HG03565 (cell line): ENCODE results near the gene LINGO1.

Experiments
- ATAC-seq: cut with Tn5 transposase; IDR thresholded peaks from one replicate; pipeline ENCODE4 v1.9.1; 2021; ENCODE audit warnings: mild to moderate bottlenecking, moderate library complexity; ENCODE audit not compliant: unreplicated experiment

LINGO1 gene

DNA sequence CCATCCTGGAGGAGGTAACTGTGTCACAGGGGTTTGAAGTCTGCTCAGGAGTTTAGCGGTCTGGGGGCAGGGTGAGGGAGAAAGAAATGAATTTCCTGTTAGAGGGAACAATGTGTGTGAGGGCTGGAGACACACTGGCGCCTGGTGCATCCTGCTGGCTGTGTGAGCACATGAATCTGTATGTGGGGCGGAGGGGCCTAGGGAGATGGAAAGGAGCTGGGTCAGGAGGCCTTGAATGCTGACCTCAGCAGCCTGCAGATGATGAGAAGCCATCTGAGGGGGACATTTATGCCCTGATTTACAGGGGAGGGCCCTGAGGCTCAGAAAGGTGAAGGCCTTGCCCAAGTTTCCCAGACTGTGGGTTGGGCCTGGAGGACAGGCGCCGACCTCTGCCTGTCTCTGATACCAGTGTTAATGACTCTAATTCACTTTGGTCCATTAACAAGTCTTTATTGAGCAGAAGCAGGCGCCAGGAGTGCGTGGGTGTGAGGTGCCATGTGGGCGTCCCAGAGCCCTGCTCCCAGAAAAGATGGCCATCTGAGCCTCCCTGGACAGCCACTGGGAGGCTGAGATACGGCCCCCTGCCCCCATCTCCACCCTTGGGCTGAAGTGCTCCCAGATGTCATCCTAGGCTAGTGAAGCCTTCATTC lies 34.8 kb downstream of the LINGO1 start:
- ATAC-seq: no peak

DNA sequence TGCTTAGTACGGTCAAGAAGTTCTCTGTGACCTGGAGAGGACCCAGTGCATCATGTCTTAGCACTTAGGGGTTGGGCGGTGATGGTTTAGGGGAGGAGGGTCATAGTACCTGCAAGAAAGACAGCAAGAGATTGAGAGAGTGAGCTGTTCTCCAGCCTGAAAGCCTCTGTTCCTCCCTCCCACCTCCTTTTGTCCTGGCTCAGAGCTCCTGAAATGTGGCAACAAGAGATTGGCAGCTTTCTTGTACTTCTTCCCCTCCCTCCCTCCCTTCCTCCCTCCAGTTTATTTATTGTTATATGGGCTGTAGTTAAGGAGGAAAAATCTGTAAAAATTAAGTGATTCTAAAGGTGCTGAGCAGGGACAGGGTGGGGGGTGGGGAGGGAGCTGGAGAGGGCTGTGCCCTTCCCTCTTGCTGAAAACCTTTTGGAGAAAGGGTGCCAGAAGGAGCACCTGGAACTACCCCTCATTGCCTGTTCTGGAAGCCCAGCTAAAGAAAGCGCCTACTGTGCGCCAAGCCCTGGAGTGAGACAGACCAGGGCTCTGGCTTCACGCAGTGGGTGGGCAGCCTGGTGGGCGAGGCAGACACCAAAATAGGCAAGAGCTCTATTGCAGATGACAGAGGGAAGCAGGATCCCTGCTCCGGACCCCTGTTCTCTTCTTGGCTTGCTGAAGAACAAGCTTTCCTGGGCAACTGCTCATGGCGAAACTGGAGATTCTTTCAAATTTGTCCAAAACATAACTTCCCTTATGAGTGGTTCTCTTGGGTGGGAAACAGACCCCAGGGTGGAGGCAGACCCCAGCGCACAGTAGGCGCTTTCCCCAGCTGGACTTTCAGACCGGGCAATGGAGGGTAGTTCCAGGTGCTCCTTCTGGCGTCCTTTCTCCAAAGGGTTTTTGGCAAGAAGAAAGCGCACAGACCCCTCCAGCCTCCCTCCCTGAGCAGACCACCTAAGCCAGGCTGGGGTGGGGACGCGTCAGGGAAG lies 35.6 kb downstream of the LINGO1 start:
- ATAC-seq: no peak

DNA sequence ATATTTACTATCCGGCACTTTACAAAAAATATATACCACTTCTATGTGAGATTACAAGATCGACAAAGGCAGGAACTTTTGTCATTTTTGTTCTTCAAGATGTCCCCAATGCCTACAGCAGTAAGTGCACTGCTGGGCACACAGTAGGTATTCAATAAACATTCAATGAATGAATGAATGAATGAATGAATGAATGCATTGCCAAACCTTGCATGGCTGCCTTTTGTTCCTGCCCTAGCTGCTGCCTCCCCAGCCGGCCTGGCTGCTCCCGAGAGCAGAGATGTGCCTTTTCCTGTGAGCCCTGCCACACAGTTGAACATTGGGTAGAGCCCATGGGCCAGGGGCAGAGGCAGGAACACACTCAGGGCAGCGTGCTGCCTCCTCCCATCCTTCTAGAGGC lies 37.5 kb downstream of the LINGO1 start:
- ATAC-seq: no peak

DNA sequence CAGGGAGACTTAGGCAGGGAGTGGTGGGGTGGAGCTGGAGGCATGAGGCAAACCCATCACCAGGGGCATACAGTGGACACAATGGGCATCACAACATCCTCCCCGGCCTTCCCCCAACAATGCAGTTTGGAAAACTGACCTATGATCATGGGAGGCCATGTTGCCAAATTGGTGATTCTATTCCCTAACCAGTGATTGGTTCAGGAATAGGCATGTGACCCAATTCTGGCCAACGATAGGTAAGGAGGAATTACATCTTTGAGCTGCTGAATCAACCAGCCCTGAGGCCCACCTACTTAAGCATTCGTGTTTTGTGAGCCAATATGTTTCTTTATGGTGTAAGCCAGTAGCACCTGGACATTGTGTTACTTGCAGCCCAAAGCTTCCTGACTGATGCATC lies 40.0 kb downstream of the LINGO1 start:
- ATAC-seq: no peak

DNA sequence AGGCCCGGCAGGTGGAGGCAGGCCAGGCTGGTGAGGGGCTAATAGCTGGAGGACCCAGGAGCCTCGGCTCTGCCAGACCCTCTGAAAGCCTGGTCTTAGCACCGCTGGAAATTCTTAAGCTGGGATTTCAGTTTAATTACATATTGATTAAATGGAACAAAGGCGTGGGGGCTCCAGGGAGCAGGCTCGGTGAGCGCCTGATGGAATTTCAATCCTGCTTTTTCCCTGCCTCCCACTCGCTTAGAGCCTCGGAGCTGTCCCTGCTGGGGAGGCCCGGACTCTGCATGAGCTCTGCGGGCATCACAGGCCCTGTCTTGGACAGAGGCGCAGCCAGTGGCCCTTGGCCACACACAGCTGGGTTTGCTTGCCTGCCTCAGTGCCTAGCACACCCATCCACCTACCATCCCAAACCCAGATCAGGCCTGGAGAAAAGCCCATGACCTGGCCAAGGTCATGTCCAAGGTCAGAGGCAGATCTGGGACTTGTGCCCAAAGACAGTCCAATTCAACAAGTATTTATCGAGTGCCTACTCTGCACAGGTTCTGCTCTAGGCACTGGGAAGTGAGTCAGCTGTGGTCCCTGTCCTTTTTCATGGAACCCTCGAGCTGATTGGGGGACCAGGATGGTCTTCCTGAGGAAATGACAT lies 40.6 kb downstream of the LINGO1 start:
- ATAC-seq: no peak

DNA sequence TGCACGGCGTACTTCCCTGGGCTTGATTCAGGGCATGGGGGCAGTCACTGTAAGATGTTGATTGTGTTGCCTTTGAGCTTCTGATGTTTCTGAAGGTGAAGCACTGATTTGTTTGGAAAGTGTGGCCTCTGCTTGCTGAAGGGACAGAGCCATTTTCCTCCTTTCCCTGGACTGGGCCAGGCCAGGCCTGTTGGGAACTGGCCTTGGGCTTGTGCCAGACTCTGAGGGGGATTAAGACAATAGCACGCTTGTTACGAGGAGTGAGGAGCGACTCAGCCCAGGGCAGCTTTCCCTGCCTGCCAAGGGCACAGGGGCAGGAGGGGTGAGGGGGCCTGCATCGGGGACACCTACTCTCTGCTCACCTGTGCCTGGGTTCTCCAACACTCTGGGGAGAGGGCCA lies 42.9 kb downstream of the LINGO1 start:
- ATAC-seq: no peak

DNA sequence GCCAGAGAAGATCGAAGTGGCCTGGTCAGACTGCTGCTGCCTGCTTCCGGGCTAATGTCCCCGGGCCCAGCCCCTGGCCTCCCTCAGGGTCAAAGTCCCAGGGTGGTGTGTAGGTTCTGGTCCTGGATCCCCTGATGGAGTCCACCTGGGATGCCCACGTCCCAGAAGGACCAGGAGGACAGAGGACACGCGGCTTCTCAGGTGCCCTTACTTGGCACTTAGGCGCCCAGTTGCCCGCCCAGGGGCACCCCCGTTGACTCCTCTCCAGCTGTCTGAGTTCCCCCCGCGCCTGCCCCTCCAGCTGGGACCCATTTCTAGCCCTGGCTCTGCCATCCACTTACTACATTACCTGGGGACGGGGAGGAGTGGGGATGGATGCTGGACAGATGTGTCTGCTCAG lies 44.6 kb downstream of the LINGO1 start:
- ATAC-seq: no peak

DNA sequence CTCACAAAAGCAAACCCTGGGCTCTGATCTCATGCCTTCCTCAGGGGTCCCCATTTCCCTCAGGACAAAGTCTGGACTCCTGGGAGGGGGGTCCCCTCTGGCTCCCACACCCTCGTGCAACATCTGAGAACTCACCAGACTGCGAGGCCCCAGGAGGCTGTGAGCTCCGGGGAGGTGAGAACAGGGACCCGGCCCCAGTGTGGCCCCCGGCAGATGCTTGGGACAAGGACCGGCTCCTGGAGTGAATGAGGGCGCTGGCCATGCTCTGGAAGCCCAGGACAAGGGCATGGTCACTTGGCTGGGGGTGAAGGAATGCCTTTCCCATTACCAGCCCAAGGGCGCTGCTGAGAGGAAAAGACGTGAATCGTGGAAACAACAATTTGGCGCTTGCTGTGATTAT lies 48.0 kb downstream of the LINGO1 start:
- ATAC-seq: no peak

DNA sequence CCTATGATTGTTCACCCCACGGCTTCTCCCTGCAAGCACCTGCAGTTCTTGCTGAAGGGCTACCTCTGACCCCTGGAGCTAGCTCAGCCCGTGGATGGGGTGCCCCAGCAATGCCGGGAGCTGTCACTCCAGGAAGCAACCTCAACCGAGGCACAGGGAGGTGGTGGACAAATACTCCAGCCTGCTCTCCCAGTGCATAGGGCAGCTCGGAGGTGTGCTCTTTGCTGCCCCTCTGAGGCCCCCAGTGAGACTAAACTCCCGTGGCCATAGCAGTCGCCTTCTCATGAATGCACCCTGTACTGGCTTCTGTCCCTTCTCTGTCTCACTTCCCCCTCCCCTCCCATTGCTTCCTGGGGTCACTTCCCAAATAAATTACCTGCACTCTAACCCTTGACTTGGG lies 48.5 kb downstream of the LINGO1 start:
- ATAC-seq: no peak

DNA sequence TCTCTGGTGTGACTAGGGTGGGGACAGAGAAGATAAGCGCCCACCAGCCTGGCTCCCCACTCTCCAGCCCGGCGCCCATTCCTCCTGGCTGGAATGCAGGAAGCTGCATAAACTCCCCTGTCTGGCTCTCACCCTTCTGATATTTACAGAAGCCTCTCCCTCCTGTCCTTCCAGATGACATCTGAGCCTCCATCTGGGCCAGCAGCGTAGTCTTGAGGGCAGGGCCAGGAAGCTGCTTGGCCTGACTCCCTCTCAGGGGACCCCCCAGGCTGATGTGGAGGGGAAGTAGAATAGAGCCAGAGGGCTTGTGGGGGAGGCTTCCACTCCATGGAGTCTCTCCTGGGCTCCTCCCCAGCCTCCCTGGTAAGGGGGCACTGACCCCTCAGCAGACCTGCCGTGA lies 49.9 kb downstream of the LINGO1 start:
- ATAC-seq: no peak

DNA sequence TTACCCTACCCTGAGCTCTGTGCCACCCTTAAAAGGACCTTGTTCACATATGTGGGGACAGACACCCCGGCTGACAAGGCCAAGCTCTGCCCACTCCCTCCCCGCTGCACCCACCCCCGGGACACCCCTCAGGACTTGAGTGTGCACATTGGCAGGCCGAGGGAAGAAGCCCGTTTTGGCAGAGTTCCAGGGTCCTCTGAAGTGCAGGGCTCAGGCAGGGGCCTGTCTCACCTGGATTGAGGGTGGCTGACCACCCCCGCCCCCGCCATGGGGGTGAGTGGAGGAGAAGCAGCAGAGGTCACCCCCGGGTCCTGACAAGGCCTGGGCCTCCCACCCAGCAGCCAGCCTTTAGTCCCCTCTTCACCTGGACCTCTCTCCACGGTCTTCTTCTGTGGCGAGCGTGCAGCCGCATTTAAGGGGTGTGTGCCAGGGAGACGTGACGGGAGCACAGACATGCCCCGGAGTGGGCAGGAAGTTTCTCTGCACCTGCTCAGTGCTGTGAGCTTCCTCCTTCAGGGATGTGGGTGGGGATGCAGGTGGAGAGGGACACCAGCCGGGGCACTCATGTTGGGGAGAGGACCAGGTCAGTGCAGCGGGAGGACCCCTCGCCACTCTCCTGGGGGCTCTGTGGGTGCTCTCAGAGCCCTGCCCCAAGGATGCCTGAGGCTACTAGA lies 50.7 kb downstream of the LINGO1 start:
- ATAC-seq: no peak

DNA sequence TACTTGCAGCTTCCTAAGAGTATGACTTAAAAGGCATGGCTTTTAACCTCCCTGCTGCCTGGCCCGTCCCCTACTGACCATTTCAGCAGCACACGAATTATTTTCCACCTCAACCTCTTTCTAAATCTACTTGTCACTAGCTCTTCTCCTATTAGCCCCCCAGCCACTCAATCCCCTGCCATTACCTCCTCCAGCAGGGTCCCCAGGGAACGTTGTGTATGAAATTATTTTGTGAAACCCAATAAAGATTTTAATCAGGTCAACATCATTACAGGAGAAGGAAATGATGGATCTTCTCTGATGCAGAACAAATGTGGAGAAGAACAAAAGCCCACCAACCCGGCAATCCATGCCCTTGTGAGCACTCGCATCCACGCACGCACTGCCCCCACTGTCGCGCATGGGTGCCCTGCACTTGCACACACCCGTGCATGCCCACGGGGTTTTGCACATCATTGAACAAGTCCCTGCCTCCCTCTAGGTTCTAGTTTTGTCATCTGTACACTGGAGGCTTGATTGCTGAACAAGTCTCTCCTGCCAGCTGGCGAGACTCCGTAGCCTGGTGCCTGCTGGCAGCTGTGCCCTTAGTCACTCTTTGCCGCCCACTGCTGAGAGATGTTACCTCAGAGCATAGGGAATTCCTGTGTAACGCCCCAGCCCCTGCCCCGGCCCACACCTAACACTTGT lies 51.6 kb downstream of the LINGO1 start:
- ATAC-seq: no peak

DNA sequence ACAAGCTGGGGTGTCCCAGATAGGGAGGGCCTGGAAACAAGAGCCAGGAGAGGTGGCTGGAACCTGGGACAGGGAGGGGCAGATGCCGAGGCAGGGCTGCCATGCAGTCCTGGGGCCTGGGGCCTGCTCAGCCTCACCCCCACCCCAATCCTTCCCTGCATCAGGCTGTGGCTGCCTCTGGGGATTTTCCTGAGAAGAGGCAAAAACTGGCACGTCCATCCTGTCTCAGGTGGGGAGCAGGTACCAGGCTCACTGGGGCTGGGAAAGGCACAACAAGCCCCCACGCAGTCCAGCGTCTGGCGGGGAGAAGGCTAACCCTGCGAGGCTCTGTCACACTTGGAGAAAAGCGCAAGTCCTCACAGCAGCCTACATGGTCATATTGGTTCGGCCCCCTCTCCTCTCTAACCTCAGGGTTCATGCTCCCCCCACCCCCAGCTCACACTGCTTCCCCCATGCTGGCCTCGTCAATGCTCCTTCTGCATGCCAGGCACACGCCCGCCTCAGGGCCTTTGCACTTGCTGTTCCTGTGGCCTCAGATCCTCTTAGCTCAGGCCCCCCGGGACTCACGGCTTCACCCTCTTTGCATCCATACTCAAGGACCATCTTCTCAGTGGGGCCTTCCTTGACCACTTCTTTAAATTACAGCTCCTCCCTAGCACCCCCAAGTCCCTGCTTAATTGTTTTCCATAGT lies 53.1 kb downstream of the LINGO1 start:
- no peak for ATAC-seq

DNA sequence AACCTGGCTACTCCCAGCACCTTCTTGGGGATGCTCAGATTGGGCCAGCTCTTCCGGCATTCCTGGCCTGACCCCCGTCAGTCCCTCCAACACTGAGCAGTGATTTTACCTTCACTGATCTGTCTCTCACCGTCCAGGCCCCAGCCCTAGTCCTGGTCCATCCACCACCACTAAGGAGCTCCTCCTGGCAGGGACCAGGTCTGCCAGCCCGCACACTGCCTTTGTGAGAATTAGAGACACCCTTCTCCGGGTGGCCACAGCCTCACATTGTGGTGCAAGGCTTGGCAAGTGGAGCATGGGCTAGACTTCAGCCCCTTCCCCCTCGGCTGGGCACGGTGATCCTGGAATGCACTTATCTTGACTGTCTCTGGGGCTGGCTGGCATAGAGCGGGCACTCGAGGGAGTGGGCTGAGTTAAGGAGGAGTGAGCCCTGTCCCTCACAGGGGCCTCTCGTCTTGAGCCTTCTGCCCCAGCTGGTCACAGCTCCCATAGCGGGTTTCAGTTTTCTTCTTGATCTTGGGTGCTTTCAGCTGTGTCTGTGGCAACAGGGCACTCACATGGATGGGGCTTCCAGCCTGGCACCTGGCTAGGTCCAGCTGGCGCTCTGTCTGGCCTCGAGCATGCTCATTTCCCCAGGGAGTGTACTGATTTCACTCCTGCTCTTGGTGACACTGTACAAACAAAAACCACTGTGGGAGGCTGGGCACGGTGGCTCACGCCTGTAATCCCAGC lies 53.9 kb downstream of the LINGO1 start:
- ATAC-seq: no peak

DNA sequence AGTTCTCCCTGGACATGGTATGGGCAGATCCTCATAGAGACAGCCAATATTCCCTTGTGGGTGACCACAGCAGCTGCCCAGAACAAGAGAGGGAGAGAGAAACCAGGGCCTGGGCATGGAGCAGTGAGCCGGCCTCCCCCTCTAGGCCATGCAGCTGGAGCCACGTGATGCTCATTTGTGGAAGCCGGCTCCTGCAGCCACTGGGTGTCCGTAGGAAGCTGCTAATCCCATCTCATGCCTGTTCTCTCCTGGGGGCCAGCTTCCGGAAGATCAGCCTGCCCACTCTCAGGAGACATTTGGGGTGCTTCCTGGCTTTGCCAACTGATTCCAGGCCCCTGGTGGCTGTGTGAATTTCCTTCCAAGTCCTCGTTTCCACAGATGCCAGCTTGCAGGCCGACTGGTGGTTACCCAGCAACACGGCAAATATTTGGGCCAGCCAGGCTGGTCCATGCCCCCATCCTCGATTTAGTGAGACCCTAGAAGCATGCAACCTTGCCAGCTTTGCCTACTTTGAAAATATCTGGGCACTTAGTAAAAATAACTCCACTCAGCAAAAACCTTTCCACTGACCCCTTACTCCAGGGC lies 55.3 kb downstream of the LINGO1 start:
- ATAC-seq: no peak

DNA sequence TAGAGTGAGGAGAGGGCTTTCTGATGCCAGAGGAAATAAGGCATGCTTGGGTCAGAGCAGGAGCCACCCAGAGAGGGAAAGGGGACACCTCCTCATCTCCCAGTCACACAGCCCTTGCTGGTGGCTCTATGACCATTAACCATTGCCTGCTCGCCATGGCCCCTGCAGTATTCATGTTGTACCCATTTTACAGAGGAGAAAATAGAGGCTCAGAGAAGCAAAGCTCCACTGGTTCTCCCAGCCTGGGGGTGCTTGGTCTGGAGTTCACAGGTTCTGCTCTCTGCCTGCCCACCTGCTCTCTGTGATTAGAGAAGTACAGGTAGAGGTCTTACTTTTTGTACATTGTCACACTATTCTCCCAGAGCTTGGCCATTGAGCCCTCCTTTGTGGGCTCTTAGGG lies 56.2 kb downstream of the LINGO1 start:
- ATAC-seq: no peak

DNA sequence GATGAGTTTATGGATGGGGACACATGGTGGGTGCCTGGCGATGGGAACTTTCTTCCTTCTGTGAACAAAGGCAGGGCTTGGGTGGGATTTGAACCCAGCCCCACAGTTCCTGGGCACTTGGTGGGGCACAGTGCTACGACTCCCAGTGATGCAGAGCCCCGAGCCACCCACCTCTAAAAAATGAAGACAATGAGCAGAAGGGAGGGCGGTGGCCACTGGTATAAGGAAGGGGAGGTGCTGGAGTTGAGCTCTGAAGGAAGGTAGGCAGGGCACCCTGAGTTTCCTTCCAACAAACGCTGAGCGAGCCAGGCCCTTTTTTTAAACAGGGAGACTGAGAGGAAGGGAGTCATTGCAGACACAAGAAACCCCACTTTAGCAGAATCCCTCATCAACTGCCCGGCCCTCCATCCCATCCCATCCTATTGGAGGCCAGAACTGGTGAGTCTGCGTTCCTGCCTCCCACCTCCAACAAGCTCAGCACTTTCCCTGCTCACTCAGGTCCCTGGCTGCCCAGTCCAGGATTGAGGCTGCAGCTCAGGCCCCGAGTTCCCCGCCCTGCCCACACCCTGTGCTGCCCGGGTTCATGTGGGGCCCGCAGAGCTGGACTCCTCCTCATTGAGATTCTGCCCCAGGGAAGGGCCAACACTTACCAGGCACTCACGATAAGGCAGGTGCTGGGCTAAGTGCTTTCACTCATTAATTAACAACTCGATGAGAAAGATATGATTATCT lies 57.3 kb downstream of the LINGO1 start:
- ATAC-seq: no peak

DNA sequence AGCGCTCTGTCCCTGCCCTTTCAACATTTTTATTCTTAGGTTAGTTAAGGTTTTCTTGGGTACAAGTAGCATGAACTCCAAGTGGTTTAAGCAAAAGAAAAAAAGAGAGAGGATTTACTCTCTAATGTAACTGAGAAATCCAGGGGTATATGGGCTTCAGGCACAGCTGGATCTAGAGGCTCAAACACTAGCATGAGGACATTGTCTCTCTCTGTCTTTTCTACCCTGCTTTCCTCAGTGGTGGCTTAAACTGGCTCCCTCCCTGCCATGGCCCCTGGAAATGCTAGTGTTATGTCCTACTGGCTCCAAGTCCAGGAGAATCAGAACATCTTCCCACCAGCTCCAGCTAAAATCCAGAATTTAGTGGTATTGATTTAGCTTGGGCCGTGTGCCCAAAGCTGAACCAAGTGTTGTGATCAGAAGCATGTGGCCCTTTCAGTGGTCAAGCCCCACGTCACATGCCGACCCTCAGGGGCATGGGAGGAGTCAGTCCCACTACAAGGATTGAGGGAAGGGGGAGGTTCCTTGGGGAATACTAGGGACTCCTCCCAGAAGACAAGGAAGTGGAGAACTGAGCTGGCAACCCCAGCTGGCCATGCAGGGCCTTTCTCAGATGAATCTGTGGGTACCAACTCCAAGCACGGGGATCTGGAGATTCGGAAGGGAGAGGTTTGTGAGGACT lies 58.0 kb downstream of the LINGO1 start:
- no peak for ATAC-seq
